ENCODE data around the gene MEGF8.

MEGF8 gene

GRCh38 chr19:42287017-42287826 is 38.2 kb upstream of the MEGF8 start:
- in situ Hi-C loops (cut with MboI; ENCODE audit: low sequenced_read_pairs) = no loop called here

GRCh38 chr19:42287827-42288107 is 37.7 kb upstream of the MEGF8 start:
- in situ Hi-C loops (cut with MboI; ENCODE audit: low sequenced_read_pairs) = no loop called here

- in situ Hi-C loops (cut with MboI; ENCODE audit: low sequenced_read_pairs) = no loop called here
These were observed 37.0 kb upstream of the MEGF8 start for GRCh38 chr19:42288387-42288786.

- in situ Hi-C loops (cut with MboI; ENCODE audit: low sequenced_read_pairs) = no loop called here
These were observed 36.4 kb upstream of the MEGF8 start for GRCh38 chr19:42288881-42289555.

- in situ Hi-C loops (cut with MboI; ENCODE audit: low sequenced_read_pairs) = no loop called here
These were observed 35.8 kb upstream of the MEGF8 start for GRCh38 chr19:42289556-42290041.

- in situ Hi-C loops (cut with MboI; ENCODE audit: low sequenced_read_pairs) = no loop called here
These were observed 35.3 kb upstream of the MEGF8 start for GRCh38 chr19:42290136-42290522.

- in situ Hi-C loops (cut with MboI; ENCODE audit: low sequenced_read_pairs) = no loop called here
These were observed 34.7 kb upstream of the MEGF8 start for GRCh38 chr19:42290523-42291434.

- in situ Hi-C loops (cut with MboI; ENCODE audit: low sequenced_read_pairs) = no loop called here
These were observed 34.0 kb upstream of the MEGF8 start for GRCh38 chr19:42291435-42291810.

GRCh38 chr19:42292042-42292960 is 33.1 kb upstream of the MEGF8 start:
- in situ Hi-C loops (cut with MboI; ENCODE audit: low sequenced_read_pairs) = no loop called here

GRCh38 chr19:42292963-42293362 is 32.5 kb upstream of the MEGF8 start:
- in situ Hi-C loops (cut with MboI; ENCODE audit: low sequenced_read_pairs) = no loop called here

GRCh38 chr19:42293540-42293939 is 31.9 kb upstream of the MEGF8 start:
- in situ Hi-C loops (cut with MboI; ENCODE audit: low sequenced_read_pairs) = no loop called here

GRCh38 chr19:42293948-42294347 is 31.5 kb upstream of the MEGF8 start:
- in situ Hi-C loops (cut with MboI; ENCODE audit: low sequenced_read_pairs) = no loop called here

- in situ Hi-C loops (cut with MboI; ENCODE audit: low sequenced_read_pairs) = no loop called here
These were observed 30.8 kb upstream of the MEGF8 start for GRCh38 chr19:42294471-42295137.

- in situ Hi-C loops (cut with MboI; ENCODE audit: low sequenced_read_pairs) = no loop called here
These were observed 30.1 kb upstream of the MEGF8 start for GRCh38 chr19:42295342-42295741.

- in situ Hi-C loops (cut with MboI; ENCODE audit: low sequenced_read_pairs) = no loop called here
These were observed 29.5 kb upstream of the MEGF8 start for GRCh38 chr19:42295831-42296525.

GRCh38 chr19:42297039-42297438 is 28.4 kb upstream of the MEGF8 start:
- in situ Hi-C loops (cut with MboI; ENCODE audit: low sequenced_read_pairs) = no loop called here

GRCh38 chr19:42301646-42302203 is 23.7 kb upstream of the MEGF8 start, which contains the start of gene PRR19:
Gene PRR19, plus strand, starts transcription at chr19:42302132. Its CDS starts 7,453 bp downstream, at chr19:42309585.
- in situ Hi-C loops (cut with MboI; ENCODE audit: low sequenced_read_pairs) = no loop called here

- in situ Hi-C loops (cut with MboI; ENCODE audit: low sequenced_read_pairs) = no loop called here
These were observed 22.4 kb upstream of the MEGF8 start for GRCh38 chr19:42303101-42303464.

GRCh38 chr19:42303876-42304275 is 21.6 kb upstream of the MEGF8 start:
- in situ Hi-C loops (cut with MboI; ENCODE audit: low sequenced_read_pairs) = no loop called here

Measured in HL-60/S4 (cell line).